Stomach (tissue), 9 donors: ENCODE data around the gene ERVH48-1. TPM values are rescaled to one million over a fixed set of nuclear protein-coding genes. Genes with fewer than 3 reads are reported as not detected.
"Not testable (repeated sequence)": the region's sequence is repeated elsewhere in the genome, so short reads cannot be mapped to it uniquely, and the experiment has no call there.

Experiments
- DNase-seq, 2 donors: peaks; one replicate each; pipeline versions ENCODE4 v3.0.0 to v3.0.0-alpha.2; 2013 to 2019
- H3K27ac ChIP-seq, 5 donors: fragments of 200-600 bp in 4 of 5; sonication (generic) in 4 of 5; one replicate each; pipeline ENCODE4 v1.5.1; 2013 to 2019; ENCODE audit warnings: mild to moderate bottlenecking in 1 of 5, moderate library complexity in 1 of 5
- H3K27me3 ChIP-seq, 3 donors: fragments of 200-600 bp; sonication (generic); one replicate each; pipeline ENCODE4 v1.5.1; 2017 to 2019; ENCODE audit warnings: mixed run types in 1 of 3
- H3K36me3 ChIP-seq, 4 donors: fragments of 200-600 bp; sonication (generic); 1 replicate in 3 of 4; 2 replicates in 1 of 4; pipeline ENCODE4 v1.5.1; 2016 to 2019
- H3K4me1 ChIP-seq, 4 donors: fragments of 200-600 bp; sonication (generic); one replicate each; pipeline ENCODE4 v1.5.1; 2016 to 2019
- H3K4me3 ChIP-seq, 4 donors: fragments of 200-600 bp; sonication (generic) in 3 of 4; one replicate each; pipeline ENCODE4 v1.5.1; 2016 to 2019; ENCODE audit warnings: mild to moderate bottlenecking in 1 of 4
- H3K9me3 ChIP-seq, 4 donors: fragments of 200-600 bp; sonication (generic); one replicate each; pipeline ENCODE4 v1.5.1; 2016 to 2019
- EP300 ChIP-seq: sonication (generic); formaldehyde crosslinking; IDR thresholded peaks from one replicate; pipeline ENCODE4 v1.6.1; 2017; ENCODE audit warnings: antibody characterized with exemption
- POLR2A ChIP-seq, 4 donors: fragments of 450-650 bp; IDR thresholded peaks; one replicate each; pipeline ENCODE4 v1.6.1; 2016; ENCODE audit warnings: antibody characterized with exemption in 4 of 4, control low read depth in 2 of 4, mild to moderate bottlenecking in 1 of 4, moderate library complexity in 1 of 4
- POLR2AphosphoS5 ChIP-seq, 3 donors: sonication (generic); formaldehyde crosslinking; IDR thresholded peaks; one replicate each; pipeline ENCODE4 v1.6.1; 2016; ENCODE audit warnings: antibody characterized with exemption in 3 of 3
- WGBS, 5 donors: extraction: QIAGEN DNeasy Blood & Tissue Kit in 3 of 5; methylation state at CpG; one replicate each; pipeline versions ENCODE4 v1.1.5 to v1.1.7; 2013 to 2018; 5-methylcytosine and 5-hydroxymethylcytosine counted together
- intact Hi-C: fragments of 100-400 bp; cut with DNase I; formaldehyde crosslinking; loops from one replicate; pipeline ENCODE4 v1.15.1; 2023; ENCODE audit warnings: low total_unique reads
- polyA plus RNA-seq, 3 donors: library from polyadenylated mRNA; stranded (reverse); fragments of 200-250 nt; gene quantifications; one replicate each; pipeline ENCODE4 v1.2.3, GENCODE V29; 2013
- total RNA-seq, 5 donors: library from RNA; depleted of rRNA; stranded (reverse); fragments of >200 nt; gene quantifications; one replicate each; pipeline versions ENCODE4 v1.1.0 to v1.2.3, GENCODE V29; 2014 to 2016
- TF ChIP-seq, protein P1 (sequence below), 7 experiments: fragments of 450-650 bp in 4 of 7; fragments of 200-600 bp in 3 of 7; sonication (generic) in 3 of 7; IDR thresholded peaks; one replicate each; pipeline ENCODE4 v1.5.1; 2016 to 2019; ENCODE audit warnings: antibody characterized with exemption in 7 of 7, control low read depth in 2 of 7, mild to moderate bottlenecking in 1 of 7
- donor health status: healthy with polysubstance abuse.
- donor health status: Bipolar disorder and iron deficiency.
- donor health status: healthy.

The ERVH48-1 gene
- total and polyA plus RNA-seq, 8 donors, result 0.55 TPM; not detected in 7

DNA sequence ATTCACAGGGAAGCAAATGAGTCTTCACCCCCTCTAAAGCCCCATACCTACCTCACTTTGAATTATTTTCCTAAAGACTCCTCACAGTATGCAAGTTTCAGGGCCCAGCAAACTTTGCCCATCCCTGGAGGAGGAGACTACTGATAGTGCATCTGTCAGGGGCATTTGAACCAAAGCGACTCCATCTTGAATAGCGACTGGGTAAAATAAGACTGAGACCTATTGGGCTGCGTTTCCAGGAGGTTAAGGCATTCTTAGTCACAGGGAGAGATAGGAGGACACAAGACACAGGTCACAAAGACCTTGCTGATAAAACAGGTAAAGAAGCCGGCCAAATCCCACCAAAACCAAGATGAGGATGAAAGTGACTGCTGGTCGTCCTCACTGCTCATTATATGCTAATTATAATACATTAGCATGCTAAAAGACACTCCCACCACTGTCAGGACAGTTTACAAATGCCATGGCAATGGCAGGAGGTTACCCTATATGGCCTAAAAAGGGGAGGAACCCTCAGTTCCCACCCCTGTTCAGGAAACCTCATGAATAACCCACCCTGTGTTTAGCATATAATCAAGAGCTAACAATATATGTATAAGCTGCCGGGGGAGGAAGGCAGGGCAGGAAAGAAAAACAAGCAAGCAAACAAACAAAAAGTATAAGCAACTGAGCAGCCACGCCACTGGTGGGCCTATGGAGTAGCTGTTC, 45.7 kb upstream of the ERVH48-1 start:
- no peak for DNase-seq
- WGBS, 5 donors, result 77 to 83% (median 81%) methylated on average over 7 of the region's 7 CpGs
- H3K36me3 ChIP-seq, result no peaks in the 10 kb centered on the region
- intact Hi-C loops, result no loop called here
- peak overlapping the region in 3 of 5 donors; percentile 61 to 100 (median 89) for H3K27ac ChIP-seq
- H3K27me3 ChIP-seq, result no peaks in the 10 kb centered on the region
- H3K4me1 ChIP-seq, result peaks cover 10 to 34% (median 27%) of the 10 kb centered on the region in 4 donors
- no peaks in the 10 kb centered on the region for H3K9me3 ChIP-seq
- no peak overlapping the region for H3K4me3 ChIP-seq
- TF ChIP-seq EP300 (no peak), POLR2A (IDR thresholded peaks at IDR 0.05) (no peak), POLR2AphosphoS5 (IDR thresholded peaks at IDR 0.05) (no peak)
- TF ChIP-seq, protein P1, sequence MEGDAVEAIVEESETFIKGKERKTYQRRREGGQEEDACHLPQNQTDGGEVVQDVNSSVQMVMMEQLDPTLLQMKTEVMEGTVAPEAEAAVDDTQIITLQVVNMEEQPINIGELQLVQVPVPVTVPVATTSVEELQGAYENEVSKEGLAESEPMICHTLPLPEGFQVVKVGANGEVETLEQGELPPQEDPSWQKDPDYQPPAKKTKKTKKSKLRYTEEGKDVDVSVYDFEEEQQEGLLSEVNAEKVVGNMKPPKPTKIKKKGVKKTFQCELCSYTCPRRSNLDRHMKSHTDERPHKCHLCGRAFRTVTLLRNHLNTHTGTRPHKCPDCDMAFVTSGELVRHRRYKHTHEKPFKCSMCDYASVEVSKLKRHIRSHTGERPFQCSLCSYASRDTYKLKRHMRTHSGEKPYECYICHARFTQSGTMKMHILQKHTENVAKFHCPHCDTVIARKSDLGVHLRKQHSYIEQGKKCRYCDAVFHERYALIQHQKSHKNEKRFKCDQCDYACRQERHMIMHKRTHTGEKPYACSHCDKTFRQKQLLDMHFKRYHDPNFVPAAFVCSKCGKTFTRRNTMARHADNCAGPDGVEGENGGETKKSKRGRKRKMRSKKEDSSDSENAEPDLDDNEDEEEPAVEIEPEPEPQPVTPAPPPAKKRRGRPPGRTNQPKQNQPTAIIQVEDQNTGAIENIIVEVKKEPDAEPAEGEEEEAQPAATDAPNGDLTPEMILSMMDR (IDR thresholded peaks at IDR 0.05), result no peak

DNA sequence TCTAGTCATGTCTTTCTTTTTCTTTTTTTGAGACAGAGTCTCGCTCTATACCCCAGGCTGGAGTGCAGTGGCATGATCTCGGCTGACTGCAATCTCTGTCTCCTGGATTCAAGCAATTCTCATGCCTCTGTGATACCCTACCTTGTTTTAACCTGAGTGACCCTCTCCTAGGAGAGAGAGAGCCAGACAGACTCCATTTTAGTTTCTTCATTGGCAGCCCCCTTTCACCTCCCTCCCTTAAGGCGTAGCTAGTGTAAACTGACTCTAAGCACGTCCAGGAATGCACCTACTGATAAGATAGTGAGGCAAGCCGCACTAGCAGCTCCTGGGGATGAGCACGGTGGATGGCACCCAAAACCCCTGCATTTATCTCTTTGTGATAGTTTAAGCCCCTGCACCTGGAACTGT, 43.8 kb upstream of the ERVH48-1 start:
- TF ChIP-seq, protein P1 (IDR thresholded peaks at IDR 0.05), result no peak
- TF ChIP-seq EP300 (no peak), POLR2A (IDR thresholded peaks at IDR 0.05) (no peak), POLR2AphosphoS5 (IDR thresholded peaks at IDR 0.05) (no peak)
- 43 to 54% (median 45%) methylated on average over 6 of the region's 6 CpGs for WGBS, 5 donors
- H3K4me1 ChIP-seq, result peaks cover 10 to 26% (median 20%) of the 10 kb centered on the region in 4 donors
- no peaks in the 10 kb centered on the region for H3K27me3 ChIP-seq
- H3K36me3 ChIP-seq, result no peaks in the 10 kb centered on the region
- H3K27ac ChIP-seq, result no peak overlapping the region
- H3K4me3 ChIP-seq, result no peak overlapping the region
- H3K9me3 ChIP-seq, result no peaks in the 10 kb centered on the region
- intact Hi-C loops, result no loop called here
- DNase-seq, result no peak

DNA sequence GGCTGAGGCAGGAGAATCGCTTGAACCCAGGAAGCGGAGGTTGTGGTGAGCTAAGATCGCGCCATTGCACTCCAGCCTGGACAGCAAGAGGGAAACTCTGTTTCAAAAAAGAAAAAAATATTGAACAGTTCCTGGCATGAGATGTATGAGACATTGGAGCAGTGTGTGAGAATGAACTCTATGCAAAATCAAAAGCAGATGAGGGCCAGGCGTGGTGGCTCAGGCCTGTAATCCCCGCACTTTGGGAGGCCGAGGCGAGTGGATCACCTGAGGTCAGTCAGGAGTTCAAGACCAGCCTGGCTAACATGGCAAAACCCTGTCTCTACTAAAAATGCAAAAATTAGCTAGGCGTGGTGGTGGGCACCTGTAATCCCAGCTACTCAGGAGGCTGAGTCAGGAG, 42.2 kb upstream of the ERVH48-1 start:
- H3K9me3 ChIP-seq, DNase-seq, H3K27me3 ChIP-seq, H3K4me3 ChIP-seq, intact Hi-C loops, H3K27ac ChIP-seq, H3K36me3 ChIP-seq: not testable (repeated sequence)
- WGBS, 5 donors, result 96 to 98% (median 98%) methylated on average over 9 of the region's 9 CpGs
- H3K4me1 ChIP-seq, result peaks cover 0 to 13% (median 9%) of the 10 kb centered on the region in 4 donors

DNA sequence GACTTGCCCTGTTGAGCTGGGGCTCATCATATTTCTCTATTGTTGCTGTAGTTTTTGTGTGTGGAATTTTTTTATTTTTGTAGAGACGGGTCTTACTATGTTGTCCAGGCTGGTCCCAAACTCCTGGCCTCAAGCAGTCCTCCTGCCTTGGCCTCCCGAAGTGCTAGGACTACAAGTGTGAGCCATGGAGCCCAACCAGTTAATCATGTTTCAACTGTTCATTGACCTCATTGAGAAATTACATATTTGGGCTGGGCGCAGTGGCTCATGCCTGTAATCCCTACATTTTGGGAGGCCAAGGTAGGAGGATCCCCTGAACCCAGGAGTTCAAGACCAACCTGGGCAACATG, 39.8 kb upstream of the ERVH48-1 start:
- 63 to 79% (median 65%) methylated on average over 3 of the region's 3 CpGs for WGBS, 5 donors
- Histone ChIP-seq H3K27ac (no peak overlapping the region), H3K9me3 (no peaks in the 10 kb centered on the region), H3K36me3 (no peaks in the 10 kb centered on the region), H3K4me1 (no peaks in the 10 kb centered on the region), H3K27me3 (no peaks in the 10 kb centered on the region), H3K4me3 (no peak overlapping the region)
- intact Hi-C loops, result no loop called here
- TF ChIP-seq POLR2AphosphoS5 (IDR thresholded peaks at IDR 0.05), result no peak
- TF ChIP-seq POLR2A (IDR thresholded peaks at IDR 0.05), result no peak
- TF ChIP-seq, protein P1 (IDR thresholded peaks at IDR 0.05), result no peak
- no peak for TF ChIP-seq EP300
- no peak for DNase-seq

DNA sequence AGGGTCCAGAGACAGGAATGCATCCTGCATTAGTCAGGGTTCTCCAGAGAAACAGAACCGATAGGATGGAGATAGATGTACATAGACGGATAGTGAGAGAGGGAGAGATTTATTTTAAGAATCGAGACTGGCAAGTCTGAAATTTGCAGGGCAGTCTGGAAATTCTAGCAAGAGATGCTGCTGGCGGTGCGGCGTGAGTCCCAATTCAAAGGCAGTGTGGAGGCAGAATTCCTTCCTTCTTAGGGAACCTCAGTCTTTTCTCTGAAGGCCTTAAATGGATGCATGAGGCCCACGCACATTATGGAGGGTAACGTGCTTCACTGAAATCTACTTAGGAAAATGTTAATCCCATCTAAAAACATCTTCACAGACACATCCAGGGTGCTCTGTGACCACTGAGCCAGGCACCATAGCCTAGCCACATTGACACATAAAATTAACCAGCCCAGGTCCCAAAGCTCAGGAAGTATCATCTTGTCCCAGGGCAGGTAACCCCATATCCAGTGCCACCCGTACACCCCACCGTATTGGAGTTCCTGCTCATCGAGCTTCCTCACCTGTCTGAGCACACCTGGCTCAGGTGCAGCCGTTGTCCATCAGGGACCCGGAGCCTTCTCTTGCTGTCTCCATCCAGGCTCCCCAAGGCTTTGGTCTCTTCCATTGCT, 39.2 kb upstream of the ERVH48-1 start:
- TF ChIP-seq POLR2AphosphoS5 (IDR thresholded peaks at IDR 0.05) (no peak), POLR2A (IDR thresholded peaks at IDR 0.05) (no peak), EP300 (no peak)
- TF ChIP-seq, protein P1 (IDR thresholded peaks at IDR 0.05), result no peak

More for the DNA sequence above, 39.2 kb upstream of the ERVH48-1 start:
- Histone ChIP-seq H3K27me3 (no peaks in the 10 kb centered on the region), H3K27ac (no peak overlapping the region), H3K9me3 (no peaks in the 10 kb centered on the region), H3K36me3 (no peaks in the 10 kb centered on the region), H3K4me3 (no peak overlapping the region), H3K4me1 (no peaks in the 10 kb centered on the region)
- WGBS, 5 donors, result 94 to 96% (median 94%) methylated on average over 12 to 13 of the region's 13 CpGs
- intact Hi-C loops, result no loop called here
- DNase-seq, result no peak
